HG02870 (cell line): Measurements from ENCODE around the gene BTN2A1.
"Not testable (repeated sequence)": the region's sequence is repeated elsewhere in the genome, so short reads cannot be mapped to it uniquely, and the experiment has no call there.

Source experiments
- ATAC-seq: cut with Tn5 transposase; IDR thresholded peaks from one replicate; pipeline ENCODE4 v1.9.1; 2021; ENCODE audit warnings: mild to moderate bottlenecking, moderate library complexity; ENCODE audit not compliant: unreplicated experiment

BTN2A1 gene

GRCh38 chr6:26489996-26490964, 32.5 kb downstream of the BTN2A1 start:
- no peak for ATAC-seq

- no peak for ATAC-seq
Observed at GRCh38 chr6:26491604-26492003, 33.8 kb downstream of the BTN2A1 start.

DNA sequence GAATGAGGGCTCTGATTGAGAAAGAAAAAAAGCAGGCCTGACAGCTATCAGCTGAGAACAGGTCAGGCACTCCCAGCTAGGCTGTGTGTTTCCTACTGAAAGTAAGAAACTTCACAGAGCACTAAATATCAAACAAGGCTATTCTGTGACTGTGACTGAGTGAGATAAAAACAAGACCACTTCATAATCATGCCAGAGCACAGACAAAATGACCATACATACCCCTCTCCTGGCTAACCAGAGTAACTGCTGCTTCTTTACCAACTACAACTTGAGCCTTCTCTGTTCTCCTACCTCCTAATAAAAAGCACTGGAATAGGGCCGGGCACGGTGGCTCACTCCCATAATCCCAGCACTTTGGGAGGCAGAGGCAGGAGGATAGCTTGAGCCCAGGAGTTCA, 35.5 kb downstream of the BTN2A1 start:
- ATAC-seq, result no peak

DNA sequence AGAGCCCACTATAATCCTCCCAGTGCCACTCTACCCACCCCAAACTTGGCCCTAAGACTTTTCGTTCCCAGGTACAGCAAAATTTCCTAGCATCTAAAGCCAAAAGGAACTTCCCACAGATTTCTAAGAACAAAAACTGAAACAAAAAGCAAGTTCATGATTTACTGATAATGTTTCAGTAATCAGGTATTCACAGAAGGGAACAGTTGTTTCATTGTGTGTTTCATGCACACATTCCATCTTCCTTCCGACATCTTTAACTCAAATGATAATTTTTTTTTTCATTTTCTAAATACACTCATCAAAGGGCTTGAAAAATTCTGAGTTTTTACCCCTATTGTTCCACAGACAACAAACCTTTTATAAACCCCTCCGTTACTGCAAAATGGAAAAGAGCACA, 36.4 kb downstream of the BTN2A1 start:
- no peak for ATAC-seq

DNA sequence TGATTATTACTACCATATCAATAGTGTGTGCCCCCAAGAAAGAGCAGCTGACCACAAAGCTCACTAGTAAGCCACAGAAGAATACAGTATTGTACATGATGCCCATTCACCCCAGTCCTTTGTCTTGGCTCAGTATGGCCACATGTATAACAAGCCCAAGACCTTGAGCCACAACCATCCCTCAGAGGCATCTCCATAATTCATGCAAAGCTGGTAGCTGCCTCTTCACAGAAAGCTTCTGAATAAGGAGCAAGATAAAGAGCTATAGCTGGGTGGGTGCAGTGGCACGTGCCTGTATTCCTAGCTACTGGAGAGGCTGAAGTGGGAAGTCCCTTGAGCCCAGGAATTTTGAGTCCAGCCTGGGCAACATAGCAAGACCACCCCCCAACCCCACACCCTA, 37.5 kb downstream of the BTN2A1 start:
- no peak for ATAC-seq

DNA sequence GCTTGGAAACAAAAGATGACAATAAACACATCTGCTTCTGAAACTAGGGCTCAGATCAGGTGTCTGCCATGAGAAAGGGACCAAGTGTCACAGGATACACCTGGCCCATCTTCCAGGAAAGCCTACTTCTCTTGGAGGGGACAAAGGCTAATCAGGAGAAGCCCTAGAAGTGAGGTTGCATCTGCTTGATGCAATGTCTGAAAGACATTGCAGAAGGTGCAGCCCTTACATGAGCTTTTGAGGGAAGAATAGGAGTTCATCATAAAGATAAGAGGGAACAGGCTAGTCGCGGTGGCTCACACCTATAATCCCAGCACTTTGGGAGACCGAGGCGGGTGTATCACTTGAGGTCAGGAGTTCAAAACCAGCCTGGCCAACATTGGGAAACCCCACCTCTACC, 39.9 kb downstream of the BTN2A1 start:
- no peak for ATAC-seq

DNA sequence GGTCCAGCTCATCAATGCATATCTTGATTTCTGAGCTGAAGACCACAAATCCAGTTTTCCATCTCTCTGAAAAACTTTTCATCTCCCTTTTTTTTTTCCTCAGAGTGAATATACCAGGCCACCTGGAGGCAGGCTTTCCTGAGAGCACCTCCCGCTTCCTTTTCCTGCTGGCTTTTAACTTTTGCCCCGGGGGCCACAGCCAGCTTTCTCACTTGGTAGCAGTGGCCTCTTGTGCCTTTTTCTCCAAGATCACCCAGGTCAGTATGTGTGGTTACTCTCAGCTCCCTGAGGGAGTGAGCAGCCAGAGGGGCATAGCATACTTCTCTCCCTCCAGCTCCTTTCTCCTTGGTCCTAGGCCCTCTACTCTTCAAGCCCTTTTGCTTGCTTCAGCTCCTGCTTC, 42.3 kb downstream of the BTN2A1 start, which contains the start of gene BTN1A1:
TSS of gene BTN1A1 (plus strand) at position 202 of the 400 bp plus-strand sequence. CDS start 984 bp downstream, outside the sequence.
- no peak for ATAC-seq

DNA sequence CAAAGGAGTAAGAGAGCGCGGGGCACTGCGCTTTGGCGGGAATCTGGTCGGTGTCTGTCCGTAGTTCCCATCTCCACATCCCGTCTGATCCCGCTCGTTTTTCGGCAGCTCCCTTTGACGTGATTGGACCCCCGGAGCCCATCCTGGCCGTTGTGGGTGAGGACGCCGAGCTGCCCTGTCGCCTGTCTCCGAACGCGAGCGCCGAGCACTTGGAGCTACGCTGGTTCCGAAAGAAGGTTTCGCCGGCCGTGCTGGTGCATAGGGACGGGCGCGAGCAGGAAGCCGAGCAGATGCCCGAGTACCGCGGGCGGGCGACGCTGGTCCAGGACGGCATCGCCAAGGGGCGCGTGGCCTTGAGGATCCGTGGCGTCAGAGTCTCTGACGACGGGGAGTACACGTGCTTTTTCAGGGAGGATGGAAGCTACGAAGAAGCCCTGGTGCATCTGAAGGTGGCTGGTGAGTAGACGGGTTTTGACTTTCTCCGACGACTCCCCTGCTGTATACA, 43.8 kb downstream of the BTN2A1 start:
- ATAC-seq, result no peak

DNA sequence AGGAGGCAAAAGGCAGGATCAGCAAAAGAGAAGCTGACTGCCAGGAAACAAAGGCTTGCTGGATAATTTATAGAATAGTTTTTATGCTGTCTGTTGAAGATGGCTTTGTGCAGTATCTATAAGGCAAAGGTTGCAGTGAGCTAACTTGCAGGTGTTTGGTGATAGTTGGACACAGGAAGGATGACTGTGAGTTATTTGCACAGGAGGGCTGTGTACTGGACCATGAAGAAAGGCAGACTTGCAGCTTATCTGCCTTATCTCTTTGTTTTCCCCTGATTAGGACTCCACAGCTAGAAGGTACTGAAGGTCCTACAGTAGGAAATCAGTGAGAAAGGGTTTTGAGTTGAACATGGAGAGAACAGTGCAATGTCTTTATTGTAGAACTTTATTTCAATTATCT, 44.4 kb downstream of the BTN2A1 start:
- no peak for ATAC-seq

DNA sequence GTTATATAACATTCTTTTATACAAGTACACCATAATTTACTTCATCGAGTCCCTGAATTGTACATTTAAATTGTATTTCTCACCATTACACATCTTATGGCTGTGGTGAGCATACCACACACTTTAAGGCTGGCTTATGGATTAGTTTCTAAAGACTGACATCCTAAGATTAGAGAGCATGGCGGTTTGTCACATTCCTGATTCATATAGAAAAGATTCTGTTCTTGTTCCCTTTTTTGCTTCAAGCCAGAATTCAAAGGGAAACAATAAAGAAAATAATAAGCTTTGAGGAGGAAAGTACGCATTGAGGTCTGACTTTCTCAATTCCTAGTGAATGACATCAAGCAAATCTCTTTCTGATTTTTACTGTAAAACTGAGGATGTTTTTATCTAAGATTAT, 44.9 kb downstream of the BTN2A1 start:
- ATAC-seq, result no peak

GRCh38 chr6:26507658-26508057, 49.9 kb downstream of the BTN2A1 start:
- no peak for ATAC-seq

GRCh38 chr6:26511033-26511432, 53.3 kb downstream of the BTN2A1 start:
- ATAC-seq, result not testable (repeated sequence)

- ATAC-seq, result no peak
Observed at GRCh38 chr6:26514984-26515383, 57.2 kb downstream of the BTN2A1 start.

DNA sequence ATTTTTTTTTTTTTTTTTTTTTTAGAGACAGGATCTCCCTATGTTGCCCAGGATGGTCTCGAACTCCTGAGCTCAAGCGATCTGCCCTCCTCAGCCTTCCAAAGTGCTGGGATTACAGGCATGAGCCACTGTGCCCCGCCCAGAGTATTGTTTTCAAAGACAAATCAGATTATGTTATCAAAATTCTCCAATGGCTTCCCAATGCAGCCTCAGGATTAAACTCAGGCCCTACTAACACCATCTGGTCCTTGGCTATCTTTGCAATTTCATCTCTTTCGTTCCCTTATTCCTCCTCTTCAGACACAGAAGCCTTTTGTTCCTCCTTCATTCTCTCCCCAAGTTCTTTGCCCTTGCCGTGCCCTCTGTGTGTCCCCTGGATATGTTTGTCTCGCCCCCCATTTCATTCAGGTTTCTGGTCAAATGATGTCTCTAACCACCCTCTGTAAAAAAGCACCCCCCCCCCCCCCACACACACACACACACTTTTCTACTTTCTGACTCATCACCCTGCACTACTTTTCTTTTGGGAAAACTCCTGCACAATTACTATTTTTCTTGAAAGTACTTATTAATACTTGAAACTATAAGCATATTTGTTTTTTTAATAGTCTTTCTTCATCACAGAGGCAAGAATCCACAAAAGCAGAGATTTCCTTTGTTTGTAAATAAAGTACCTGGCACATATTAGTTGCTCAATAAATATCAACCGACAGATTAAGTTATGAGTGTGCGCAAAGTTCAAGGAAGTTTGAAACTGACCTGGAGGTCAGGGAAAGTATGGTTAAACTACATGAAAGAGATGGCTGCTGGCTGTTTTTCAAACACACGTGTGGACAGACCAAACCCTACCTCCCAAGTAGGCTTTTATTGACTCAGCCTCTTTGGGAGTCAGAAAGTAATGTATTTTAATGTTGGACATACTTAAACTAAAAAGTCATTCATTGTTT, 59.0 kb downstream of the BTN2A1 start:
- ATAC-seq, result no peak
